Progenitor cell of endocrine pancreas (in vitro differentiated cells): ENCODE measurements around the gene DPH1. TPM values are rescaled to one million over a fixed set of nuclear protein-coding genes. Genes with fewer than 3 reads are reported as not detected.
A peak's percentile ranks its signal among the peaks of the same experiment; 100 is the strongest.

Source experiments
- DNase-seq: peaks from one replicate; pipeline ENCODE4 v3.0.0; 2021; ENCODE audit warnings: low spot score; ENCODE audit not compliant: unreplicated experiment
- H3K27ac Mint-ChIP-seq: 2 replicates; pipeline ENCODE4 v1.8.0; 2021; ENCODE audit warnings: mild to moderate bottlenecking, moderate library complexity, mixed read lengths
- H3K27me3 Mint-ChIP-seq: 2 replicates; pipeline ENCODE4 v1.8.0; 2021; ENCODE audit warnings: mixed read lengths
- H3K36me3 Mint-ChIP-seq: 2 replicates; pipeline ENCODE4 v1.8.0; 2022; ENCODE audit warnings: mixed read lengths; ENCODE audit not compliant: insufficient read depth
- H3K4me1 Mint-ChIP-seq: 2 replicates; pipeline ENCODE4 v1.8.0; 2021; ENCODE audit warnings: low read depth, mixed read lengths
- H3K4me3 Mint-ChIP-seq: 2 replicates; pipeline ENCODE4 v1.8.0; 2021; ENCODE audit warnings: low read depth, mild to moderate bottlenecking, moderate library complexity, mixed read lengths
- H3K9me3 Mint-ChIP-seq: 2 replicates; pipeline ENCODE4 v1.8.0; 2021; ENCODE audit warnings: low read depth, mixed read lengths
- CTCF ChIP-seq: fragments of 200-600 bp; sonication (generic); IDR thresholded peaks from one replicate; pipeline ENCODE4 v1.5.0; 2021; ENCODE audit warnings: antibody characterized with exemption, mild to moderate bottlenecking; ENCODE audit not compliant: unreplicated experiment
- total RNA-seq: library from RNA; stranded (reverse); gene quantifications from 2 replicates; pipeline ENCODE4 v1.2.1, GENCODE V29; 2021

DPH1 gene
- total RNA-seq, 1 donor from 2014 or later = 39.1 TPM

- Mint-ChIP-seq H3K27me3 (no peaks in the 10 kb centered on the region), H3K27ac (no peak overlapping the region), H3K4me1 (no peaks in the 10 kb centered on the region), H3K36me3 (peaks cover 20% of the 10 kb centered on the region), H3K4me3 (no peak overlapping the region), H3K9me3 (no peaks in the 10 kb centered on the region)
- no peak for DNase-seq
- no peak for TF ChIP-seq CTCF
Observed at GRCh38 chr17:2077040-2077439, 47.1 kb downstream of the DPH1 start.

GRCh38 chr17:2081564-2081963 lies 51.6 kb downstream of the DPH1 start:
- Mint-ChIP-seq H3K9me3 (no peaks in the 10 kb centered on the region), H3K36me3 (peaks cover 17% of the 10 kb centered on the region), H3K4me3 (no peak overlapping the region), H3K27ac (no peak overlapping the region), H3K27me3 (no peaks in the 10 kb centered on the region), H3K4me1 (peaks cover 19% of the 10 kb centered on the region)
- no peak for TF ChIP-seq CTCF
- no peak for DNase-seq

- no peak overlapping the region for H3K27ac Mint-ChIP-seq
- peaks cover 19% of the 10 kb centered on the region for H3K4me1 Mint-ChIP-seq
- no peak for DNase-seq
- H3K36me3 Mint-ChIP-seq = peaks cover 17% of the 10 kb centered on the region
- no peak overlapping the region for H3K4me3 Mint-ChIP-seq
- no peaks in the 10 kb centered on the region for H3K9me3 Mint-ChIP-seq
- H3K27me3 Mint-ChIP-seq = no peaks in the 10 kb centered on the region
- no peak for TF ChIP-seq CTCF
Observed at GRCh38 chr17:2082003-2082781, 52.2 kb downstream of the DPH1 start.

GRCh38 chr17:2083613-2084035 lies 53.7 kb downstream of the DPH1 start:
- H3K27me3 Mint-ChIP-seq = no peaks in the 10 kb centered on the region
- H3K4me1 Mint-ChIP-seq = peaks cover 22% of the 10 kb centered on the region
- H3K36me3 Mint-ChIP-seq = peaks cover 9% of the 10 kb centered on the region
- H3K27ac Mint-ChIP-seq = peak overlapping the region; percentile 57
- DNase-seq = no peak
- H3K9me3 Mint-ChIP-seq = no peaks in the 10 kb centered on the region
- H3K4me3 Mint-ChIP-seq = no peak overlapping the region
- TF ChIP-seq CTCF = no peak

GRCh38 chr17:2084036-2084765 lies 54.2 kb downstream of the DPH1 start:
- H3K27ac Mint-ChIP-seq = no peak overlapping the region

More at GRCh38 chr17:2084036-2084765, 54.2 kb downstream of the DPH1 start:
- Mint-ChIP-seq H3K27me3 (no peaks in the 10 kb centered on the region), H3K4me1 (peaks cover 22% of the 10 kb centered on the region), H3K4me3 (no peak overlapping the region), H3K36me3 (peaks cover 7% of the 10 kb centered on the region), H3K9me3 (no peaks in the 10 kb centered on the region)
- TF ChIP-seq CTCF = no peak
- DNase-seq = no peak
